Measurements from ENCODE around the gene MINAR1.

DNA sequence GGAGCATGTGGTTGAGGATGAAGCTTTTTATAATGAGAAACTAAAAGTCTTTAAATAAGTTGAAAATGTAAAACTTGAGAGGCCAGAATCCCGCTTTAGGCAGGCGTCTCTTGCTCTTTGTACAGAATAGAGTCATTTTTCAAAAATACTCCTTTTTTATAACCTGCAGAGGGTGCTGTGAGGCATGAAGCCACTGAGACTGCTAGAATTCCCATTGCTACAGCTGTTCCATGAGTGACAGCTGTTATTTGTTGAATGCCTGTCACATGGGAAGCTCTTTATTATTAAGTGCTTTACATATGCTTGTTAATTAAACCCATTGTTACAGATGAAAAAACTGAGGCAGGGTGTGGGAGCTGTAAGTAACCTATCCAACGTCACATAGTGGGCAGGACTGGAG is 18.5 kb downstream of the MINAR1 start:
- TF ChIP-seq POLR2AphosphoS5 (IDR thresholded peaks at IDR 0.05; ENCODE audit: low read depth, low read length) (no peak), POLR2A (IDR thresholded peaks at IDR 0.05; ENCODE audit: low read depth, low read length) (no peak), TAF1 (IDR thresholded peaks at IDR 0.05; ENCODE audit: borderline replicate concordance, low read depth, low read length) (no peak)
